GM18505 (cell line): ENCODE results near the gene ZNF850.
A peak's percentile ranks its signal among the peaks of the same experiment; 100 is the strongest.
"Not testable (repeated sequence)": the region's sequence is repeated elsewhere in the genome, so short reads cannot be mapped to it uniquely, and the experiment has no call there.

Experiments used
- ATAC-seq: cut with Tn5 transposase; IDR thresholded peaks from one replicate; pipeline ENCODE4 v1.9.1; 2021; ENCODE audit not compliant: unreplicated experiment
- POLR2A ChIP-seq: IDR thresholded peaks from 4 replicates; pipeline ENCODE4 v1.6.1; 2011; ENCODE audit warnings: borderline replicate concordance; ENCODE audit not compliant: insufficient read depth, insufficient read length; ENCODE audit errors: extremely low read depth

ZNF850 gene

GRCh38 chr19:36772311-36773222, at the start of gene ZNF850:
ZNF850 (minus strand) TSS chr19:36772807; CDS start chr19:36762606, 10,201 bp downstream.
- peak; percentile 59 for TF ChIP-seq POLR2A

GRCh38 chr19:36821758-36822157, 49.2 kb upstream of the ZNF850 start:
- ATAC-seq: no peak
- TF ChIP-seq POLR2A: no peak

More at GRCh38 chr19:36772311-36773222, at the start of gene ZNF850:
- peak; percentile 89 for ATAC-seq

- no peak for ATAC-seq
- TF ChIP-seq POLR2A: no peak
Measured at GRCh38 chr19:36819130-36819630, 46.6 kb upstream of the ZNF850 start.

- no peak for ATAC-seq
- no peak for TF ChIP-seq POLR2A
Measured at GRCh38 chr19:36807029-36807428, 34.4 kb upstream of the ZNF850 start.

- ATAC-seq: no peak
- TF ChIP-seq POLR2A: no peak
Measured at GRCh38 chr19:36805364-36805763, 32.8 kb upstream of the ZNF850 start.

GRCh38 chr19:36797786-36798108, 25.1 kb upstream of the ZNF850 start:
- no peak for TF ChIP-seq POLR2A
- ATAC-seq: no peak

GRCh38 chr19:36796714-36796992, 24.0 kb upstream of the ZNF850 start:
- no peak for ATAC-seq
- TF ChIP-seq POLR2A: no peak

- not testable (repeated sequence) for ATAC-seq
Measured at GRCh38 chr19:36791420-36792141, 19.0 kb upstream of the ZNF850 start.

- no peak for TF ChIP-seq POLR2A
- ATAC-seq: no peak
Measured at GRCh38 chr19:36775768-36776167, 3.2 kb upstream of the ZNF850 start.

GRCh38 chr19:36773223-36773579, 594 bp upstream of the ZNF850 start:
- TF ChIP-seq POLR2A: no peak
- ATAC-seq: peak; percentile 23

GRCh38 chr19:36771261-36772231, 1.1 kb downstream of the ZNF850 start:
- peak; percentile 49 for TF ChIP-seq POLR2A
- no peak for ATAC-seq

GRCh38 chr19:36750066-36750691, 22.4 kb downstream of the ZNF850 start:
- no peak for ATAC-seq
- TF ChIP-seq POLR2A: no peak

- ATAC-seq: not testable (repeated sequence)
Measured at GRCh38 chr19:36749613-36750012, 23.0 kb downstream of the ZNF850 start.
